Globus pallidus (tissue), 1 donor: ENCODE measurements around the gene CENPVL3.
"Not testable (repeated sequence)": the region's sequence is repeated elsewhere in the genome, so short reads cannot be mapped to it uniquely, and the experiment has no call there.

ENCODE experiments used
- DNase-seq: peaks from one replicate; pipeline ENCODE4 v3.0.0-alpha.2; 2015; ENCODE audit warnings: low spot score

Gene CENPVL3

GRCh38 chrX:51618241-51619155, at the start of gene CENPVL3:
CENPVL3 (minus strand) TSS chrX:51618912; CDS start chrX:51618873, 39 bp downstream.
- not testable (repeated sequence) for DNase-seq

GRCh38 chrX:51665981-51666380, 47.3 kb upstream of the CENPVL3 start:
- DNase-seq = no peak

GRCh38 chrX:51643377-51643776, 24.7 kb upstream of the CENPVL3 start:
- DNase-seq = no peak

- DNase-seq = peak; percentile 24
Observed at GRCh38 chrX:51641421-51642021, 22.8 kb upstream of the CENPVL3 start.

- DNase-seq = not testable (repeated sequence)
Observed at GRCh38 chrX:51636511-51636910, 17.8 kb upstream of the CENPVL3 start.

- peak; percentile 8 for DNase-seq
Observed at GRCh38 chrX:51614353-51615012, 4.2 kb downstream of the CENPVL3 start.

- DNase-seq = no peak
Observed at GRCh38 chrX:51608766-51609165, 9.9 kb downstream of the CENPVL3 start.

GRCh38 chrX:51608126-51608525, 10.6 kb downstream of the CENPVL3 start:
- peak; percentile 0 for DNase-seq

- DNase-seq = no peak
Observed at GRCh38 chrX:51606446-51606845, 12.3 kb downstream of the CENPVL3 start.

- DNase-seq = no peak
Observed at GRCh38 chrX:51598899-51599298, 19.8 kb downstream of the CENPVL3 start.

- DNase-seq = no peak
Observed at GRCh38 chrX:51571874-51572273, 46.8 kb downstream of the CENPVL3 start.

- DNase-seq = no peak
Observed at GRCh38 chrX:51569561-51569960, 49.2 kb downstream of the CENPVL3 start.

GRCh38 chrX:51568586-51568985, 50.1 kb downstream of the CENPVL3 start:
- DNase-seq = no peak
